Fibroblast of mammary gland (primary cell): ENCODE measurements around the gene RADIL.

Experiments used
- DNase-seq: peaks from one replicate; pipeline ENCODE4 v3.0.0-alpha.2; 2010; ENCODE audit warnings: low read depth
- H3K4me3 ChIP-seq: 2 replicates; pipeline ENCODE4 v1.5.1; 2011; ENCODE audit warnings: low read depth, mild to moderate bottlenecking, low read length, moderate library complexity; ENCODE audit not compliant: control insufficient read depth
- CTCF ChIP-seq: conservative IDR thresholded peaks from 2 replicates; pipeline ENCODE4 v1.5.1; 2011; ENCODE audit warnings: low read depth, low read length, inconsistent platforms; ENCODE audit not compliant: control insufficient read depth, insufficient read depth

RADIL gene

GRCh38 chr7:4755045-4755444, 128.5 kb downstream of the RADIL start:
- H3K4me3 ChIP-seq, result no peak overlapping the region
- DNase-seq, result no peak
- TF ChIP-seq CTCF, result no peak

GRCh38 chr7:4754433-4755010, 129.0 kb downstream of the RADIL start:
- no peak overlapping the region for H3K4me3 ChIP-seq
- DNase-seq, result no peak
- no peak for TF ChIP-seq CTCF

- H3K4me3 ChIP-seq, result no peak overlapping the region
- TF ChIP-seq CTCF, result peak; percentile 69
- DNase-seq, result peak; percentile 32
These were observed 129.7 kb downstream of the RADIL start for GRCh38 chr7:4753598-4754432.

GRCh38 chr7:4751398-4751947, 132.0 kb downstream of the RADIL start:
- DNase-seq, result no peak
- no peak overlapping the region for H3K4me3 ChIP-seq
- no peak for TF ChIP-seq CTCF

- no peak for TF ChIP-seq CTCF
- DNase-seq, result no peak
- H3K4me3 ChIP-seq, result no peak overlapping the region
These were observed 133.7 kb downstream of the RADIL start for GRCh38 chr7:4749798-4750197.

GRCh38 chr7:4749363-4749762, 134.2 kb downstream of the RADIL start:
- no peak overlapping the region for H3K4me3 ChIP-seq
- no peak for TF ChIP-seq CTCF
- DNase-seq, result no peak
